GM03348 (cell line): Measurements from ENCODE around the gene LIG1.
A peak's percentile ranks its signal among the peaks of the same experiment; 100 is the strongest.

Experiments
- DNase-seq: peaks from one replicate; pipeline ENCODE4 v3.0.0; 2012; ENCODE audit warnings: low spot score

Gene LIG1

GRCh38 chr19:48181505-48181904, 11.4 kb upstream of the LIG1 start:
- DNase-seq, result no peak

GRCh38 chr19:48176226-48176625, 6.1 kb upstream of the LIG1 start:
- DNase-seq, result no peak

- no peak for DNase-seq
Observed at GRCh38 chr19:48175578-48175977, 5.4 kb upstream of the LIG1 start.

GRCh38 chr19:48174445-48175030, 4.4 kb upstream of the LIG1 start:
- DNase-seq, result no peak

- no peak for DNase-seq
Observed at GRCh38 chr19:48171710-48172109, 1.6 kb upstream of the LIG1 start.

GRCh38 chr19:48170817-48171347, 738 bp upstream of the LIG1 start:
- no peak for DNase-seq

- peak; percentile 93 for DNase-seq
Observed at GRCh38 chr19:48169578-48169938, 586 bp downstream of the LIG1 start.

- DNase-seq, result no peak
Observed at GRCh38 chr19:48168689-48169088, 1.5 kb downstream of the LIG1 start.

- no peak for DNase-seq
Observed at GRCh38 chr19:48158210-48158790, 11.8 kb downstream of the LIG1 start.

- no peak for DNase-seq
Observed at GRCh38 chr19:48154003-48154402, 16.1 kb downstream of the LIG1 start.

- DNase-seq, result peak; percentile 79
Observed at GRCh38 chr19:48152551-48152950, 17.6 kb downstream of the LIG1 start.

GRCh38 chr19:48149430-48149829, 20.7 kb downstream of the LIG1 start:
- no peak for DNase-seq

- no peak for DNase-seq
Observed at GRCh38 chr19:48148576-48148975, 21.6 kb downstream of the LIG1 start.

GRCh38 chr19:48147597-48148175, 22.5 kb downstream of the LIG1 start:
- DNase-seq, result no peak

- DNase-seq, result no peak
Observed at GRCh38 chr19:48139053-48139452, 31.1 kb downstream of the LIG1 start.

GRCh38 chr19:48137411-48137810, 32.7 kb downstream of the LIG1 start:
- DNase-seq, result no peak

- no peak for DNase-seq
Observed at GRCh38 chr19:48136547-48136946, 33.6 kb downstream of the LIG1 start.

GRCh38 chr19:48135411-48135810, 34.7 kb downstream of the LIG1 start:
- no peak for DNase-seq

GRCh38 chr19:48133094-48133493, 37.0 kb downstream of the LIG1 start:
- DNase-seq, result no peak

- no peak for DNase-seq
Observed at GRCh38 chr19:48127561-48127960, 42.6 kb downstream of the LIG1 start.

- peak; percentile 31 for DNase-seq
Observed at GRCh38 chr19:48123907-48124651, 46.1 kb downstream of the LIG1 start.

GRCh38 chr19:48122421-48122820, 47.7 kb downstream of the LIG1 start:
- no peak for DNase-seq

- no peak for DNase-seq
Observed at GRCh38 chr19:48121909-48122371, 48.2 kb downstream of the LIG1 start.
